Fibroblast of skin of scalp (primary cell): Measurements from ENCODE around the gene DNM1L.
"Not testable (repeated sequence)": the region's sequence is repeated elsewhere in the genome, so short reads cannot be mapped to it uniquely, and the experiment has no call there.

ENCODE experiments used
- DNase-seq: peaks from one replicate; pipeline ENCODE4 v3.0.0-alpha.2; 2013

The DNM1L gene

DNA sequence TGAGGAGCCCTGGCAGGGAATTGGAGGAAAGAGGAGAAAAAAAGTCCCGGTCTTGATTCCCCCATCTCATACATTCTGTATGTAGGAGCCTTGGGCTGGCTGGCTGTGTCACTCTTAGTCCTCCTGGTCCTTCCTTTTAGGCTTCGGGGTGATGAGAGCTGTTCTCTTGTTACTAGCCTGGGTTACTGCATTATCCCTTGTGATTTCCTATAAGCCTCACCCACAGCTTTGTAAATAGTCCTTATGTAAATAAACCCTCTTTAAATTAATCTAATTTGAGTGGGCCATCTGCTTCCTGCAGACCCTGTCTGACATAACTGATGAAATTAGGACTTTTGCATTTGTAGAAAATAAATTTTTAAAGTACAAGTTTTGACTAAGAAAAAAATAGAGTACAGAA, 19.2 kb downstream of the DNM1L start:
- DNase-seq, result no peak

GRCh38 chr12:32699437-32699836, 20.3 kb downstream of the DNM1L start:
- not testable (repeated sequence) for DNase-seq

DNA sequence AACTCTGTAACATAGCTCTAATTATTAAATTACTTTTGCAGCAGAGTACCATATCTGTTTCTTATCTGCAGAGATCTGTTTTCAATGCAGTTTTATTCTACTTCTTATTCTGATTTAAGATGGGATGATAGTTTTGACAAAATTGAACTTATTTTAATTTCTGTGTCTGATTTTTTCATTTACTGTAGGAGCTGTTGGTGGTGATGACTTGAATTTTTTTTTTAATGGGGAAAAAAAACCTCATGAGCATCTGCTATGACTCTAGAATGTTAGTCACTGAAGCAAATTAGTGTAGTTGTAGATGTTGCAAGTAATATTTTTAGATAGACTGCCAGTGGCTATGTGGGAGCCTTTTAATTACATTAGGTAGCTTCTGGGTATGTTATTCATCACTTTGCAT, 23.4 kb downstream of the DNM1L start:
- no peak for DNase-seq

DNA sequence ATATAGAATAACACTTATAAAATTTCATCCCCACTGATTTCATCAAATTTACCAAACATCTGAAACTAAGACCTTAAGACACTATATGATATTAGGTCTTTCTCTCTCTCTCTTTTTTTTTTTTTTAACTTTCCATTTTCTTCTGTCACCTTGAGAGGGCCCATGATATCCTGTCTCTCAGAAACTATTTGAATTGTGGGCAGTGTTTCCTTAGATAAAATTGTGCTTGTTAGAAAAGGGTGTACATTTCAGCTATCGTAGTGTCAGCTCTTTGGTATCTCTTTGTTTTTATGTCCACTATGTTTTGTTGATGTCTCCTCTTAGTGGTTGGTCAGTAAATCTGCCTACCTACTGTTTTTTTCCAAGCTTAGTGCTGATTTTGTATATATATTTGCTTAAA, 23.8 kb downstream of the DNM1L start:
- DNase-seq, result no peak

- no peak for DNase-seq
These were observed 26.7 kb downstream of the DNM1L start for GRCh38 chr12:32705783-32706182.

GRCh38 chr12:32706335-32707024, 27.4 kb downstream of the DNM1L start:
- DNase-seq, result no peak

- no peak for DNase-seq
These were observed 29.8 kb downstream of the DNM1L start for GRCh38 chr12:32708926-32709325.

GRCh38 chr12:32714772-32715171, 35.7 kb downstream of the DNM1L start:
- DNase-seq, result no peak

DNA sequence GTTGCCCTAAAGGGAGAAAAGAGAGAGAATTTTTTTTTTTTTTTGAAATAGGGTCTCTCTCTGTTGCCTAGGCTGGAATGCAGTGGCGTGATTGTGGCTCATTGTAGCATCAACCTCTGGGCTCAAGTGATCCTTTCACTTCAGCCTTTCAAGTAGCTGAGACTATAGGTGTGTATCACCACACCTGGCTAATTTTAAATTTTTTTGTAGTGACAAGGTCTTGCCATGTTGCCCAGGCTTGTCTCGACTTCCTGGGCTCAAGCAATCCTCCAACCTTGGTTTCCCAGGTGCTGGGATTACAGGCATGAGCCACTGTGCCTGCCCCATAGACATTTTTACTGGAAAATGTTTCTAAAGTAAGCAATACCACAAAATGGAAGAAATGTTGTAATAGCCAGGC, 39.8 kb downstream of the DNM1L start:
- DNase-seq, result no peak

- not testable (repeated sequence) for DNase-seq
These were observed 46.2 kb downstream of the DNM1L start for GRCh38 chr12:32725308-32725707.

DNA sequence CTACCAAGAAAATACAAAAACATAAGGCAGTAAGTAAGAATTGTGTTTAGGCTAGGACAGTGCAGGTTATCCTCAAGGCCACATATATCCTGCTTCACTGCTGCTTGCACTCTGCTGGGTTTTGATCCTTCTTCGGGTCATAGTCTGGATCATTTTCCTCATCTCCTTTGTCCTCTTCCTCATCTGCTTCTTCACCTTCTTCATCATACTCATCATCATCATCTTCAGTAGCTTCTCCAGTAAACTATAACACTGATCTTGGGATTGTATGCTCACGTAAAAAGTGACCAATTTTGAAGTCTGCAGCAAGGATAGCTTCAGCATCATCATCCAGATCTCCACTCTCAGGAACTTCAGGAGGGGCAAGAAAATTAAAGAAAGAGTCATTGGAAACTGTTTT, 47.2 kb downstream of the DNM1L start:
- no peak for DNase-seq

DNA sequence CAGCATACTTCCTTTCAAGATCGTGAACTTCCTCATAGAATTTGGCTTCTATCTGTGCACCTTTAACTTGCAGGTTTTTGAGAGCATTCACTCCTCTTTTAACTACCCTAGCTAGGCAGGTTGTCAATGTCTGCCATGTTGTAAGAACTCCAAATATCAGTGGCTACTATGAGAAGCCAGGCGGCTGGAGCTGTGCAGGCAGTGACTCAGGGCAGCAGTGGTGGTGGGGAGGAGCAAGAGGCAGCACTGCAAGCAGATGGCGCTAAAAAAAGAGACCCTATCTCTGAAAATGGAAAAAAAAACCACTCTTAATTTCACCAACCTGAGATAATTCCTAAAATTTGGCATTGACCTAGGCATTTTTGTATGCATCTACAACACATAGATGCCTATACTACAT, 48.1 kb downstream of the DNM1L start:
- no peak for DNase-seq

DNA sequence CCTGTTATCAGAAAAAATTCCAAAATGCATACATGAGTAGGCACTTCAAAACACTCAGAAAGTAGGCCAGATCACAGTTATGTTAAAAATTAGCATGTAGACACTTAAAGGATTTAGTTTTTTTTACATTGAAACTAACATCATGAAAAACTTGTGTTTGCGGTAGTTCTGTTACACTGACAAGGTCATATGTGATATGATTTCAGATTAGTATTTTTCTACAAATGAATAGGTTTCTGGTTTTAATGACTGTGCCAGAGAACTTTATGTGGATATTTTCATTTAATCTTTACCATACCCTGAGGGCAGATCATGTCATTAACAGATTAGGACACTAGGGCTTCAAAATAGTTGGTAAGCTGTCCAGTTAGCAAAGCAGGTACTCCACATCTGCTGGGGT, 55.9 kb downstream of the DNM1L start:
- DNase-seq, result no peak

- no peak for DNase-seq
These were observed 57.3 kb downstream of the DNM1L start for GRCh38 chr12:32736445-32736844.

DNA sequence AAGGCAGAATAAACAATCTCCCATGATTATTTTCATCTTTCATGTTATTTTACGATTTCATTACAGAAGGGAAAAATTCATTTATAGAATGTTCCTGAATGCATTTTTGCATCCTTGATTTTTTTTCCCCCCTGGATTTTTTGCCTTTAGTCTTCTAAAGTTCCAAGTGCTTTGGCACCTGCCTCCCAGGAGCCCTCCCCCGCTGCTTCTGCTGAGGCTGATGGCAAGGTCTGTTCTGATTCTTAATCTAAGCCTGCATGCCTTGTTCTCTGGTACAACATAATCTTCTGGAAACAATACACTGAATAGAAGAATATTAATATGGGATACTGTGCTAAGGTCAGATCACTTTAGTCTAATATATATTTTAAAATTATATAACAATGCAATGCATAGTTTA, 58.6 kb downstream of the DNM1L start:
- no peak for DNase-seq

DNA sequence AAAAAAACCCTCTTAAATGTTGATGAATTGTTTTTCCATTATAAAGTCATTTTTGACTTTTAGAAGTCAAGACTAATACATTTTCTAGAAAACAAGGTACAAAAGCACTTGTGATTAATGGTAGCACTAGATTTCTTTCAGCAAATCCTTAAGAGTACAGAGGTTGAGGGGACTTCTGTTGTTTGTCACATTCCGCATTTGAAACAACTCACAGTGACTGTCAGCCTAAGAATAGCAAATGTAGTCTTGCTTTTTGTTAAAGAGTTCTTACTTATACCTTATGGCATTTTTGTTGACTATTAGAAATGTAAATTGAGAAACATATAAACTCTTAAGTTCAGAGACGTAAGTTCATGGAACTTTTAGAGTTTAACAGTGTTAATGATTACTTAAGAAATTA, 60.2 kb downstream of the DNM1L start:
- no peak for DNase-seq

- DNase-seq, result no peak
These were observed 63.0 kb downstream of the DNM1L start for GRCh38 chr12:32742133-32742532.

- no peak for DNase-seq
These were observed 64.2 kb downstream of the DNM1L start for GRCh38 chr12:32743264-32743663.

DNA sequence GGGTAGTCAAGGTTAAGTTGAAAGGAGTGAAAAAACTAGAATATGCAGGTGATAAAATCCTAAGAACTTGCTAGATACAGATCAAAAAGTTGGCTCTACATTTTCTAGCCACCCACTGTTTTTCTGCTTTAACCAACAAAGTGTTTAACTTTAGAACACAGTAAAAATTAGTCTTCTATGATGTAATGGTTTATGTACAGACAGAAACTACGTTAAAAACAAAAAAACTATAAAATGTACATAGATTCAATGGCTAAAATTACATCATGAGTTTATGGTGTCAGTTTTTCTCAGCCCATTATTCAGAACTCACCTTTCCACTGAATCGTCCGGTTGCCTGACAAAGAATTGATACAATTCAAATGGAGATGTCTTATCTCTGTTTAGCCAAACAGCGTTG, 74.5 kb downstream of the DNM1L start:
- no peak for DNase-seq

DNA sequence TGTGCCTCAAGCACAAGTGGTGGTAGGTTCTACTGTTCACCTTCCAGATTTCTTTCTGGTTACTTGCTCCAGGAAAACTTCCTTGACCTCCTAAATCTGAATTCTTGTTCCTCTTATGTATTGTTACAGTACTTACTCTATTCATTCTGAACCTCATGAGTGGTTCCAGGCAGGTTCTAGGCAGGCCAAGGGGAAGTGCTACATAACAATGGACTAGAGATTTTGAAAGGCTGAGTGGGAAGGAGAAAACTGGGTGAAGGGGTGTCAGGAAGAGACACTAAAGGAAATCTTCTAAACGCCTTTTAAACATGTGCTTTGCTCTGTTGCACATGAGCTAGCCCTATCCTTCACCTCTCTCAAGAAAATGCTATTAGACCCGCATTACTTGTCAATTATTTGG, 75.0 kb downstream of the DNM1L start:
- DNase-seq, result no peak

DNA sequence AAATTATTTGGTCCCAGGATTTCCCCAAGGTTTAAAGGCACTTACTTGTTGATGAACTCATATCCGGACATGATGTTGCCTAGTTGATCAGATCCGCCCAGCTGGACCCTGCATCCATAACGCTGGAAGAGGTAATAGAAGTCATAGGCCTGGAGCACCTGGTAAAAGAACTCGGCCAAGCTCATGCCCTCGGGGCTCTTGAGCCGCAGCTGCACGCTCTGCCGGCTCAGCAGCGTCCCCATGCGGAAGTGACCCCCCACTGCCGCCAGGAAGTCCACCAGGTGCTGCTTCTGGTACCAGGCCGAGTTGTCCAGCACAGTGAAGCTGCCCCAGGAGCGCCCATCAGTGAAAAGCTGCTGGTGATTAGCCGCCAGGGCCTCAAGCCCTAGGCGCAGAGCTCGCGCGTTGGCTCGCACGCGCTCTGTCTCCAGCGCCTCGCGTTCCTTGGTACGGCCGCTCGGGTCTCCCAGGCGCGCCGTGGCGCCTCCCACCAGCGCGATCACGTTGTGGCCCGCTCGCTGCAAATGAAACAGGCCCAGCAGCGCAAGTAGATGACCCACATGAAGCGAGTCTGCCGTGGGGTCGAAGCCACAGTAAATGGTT, 76.1 kb downstream of the DNM1L start:
- peak; percentile 74 for DNase-seq

DNA sequence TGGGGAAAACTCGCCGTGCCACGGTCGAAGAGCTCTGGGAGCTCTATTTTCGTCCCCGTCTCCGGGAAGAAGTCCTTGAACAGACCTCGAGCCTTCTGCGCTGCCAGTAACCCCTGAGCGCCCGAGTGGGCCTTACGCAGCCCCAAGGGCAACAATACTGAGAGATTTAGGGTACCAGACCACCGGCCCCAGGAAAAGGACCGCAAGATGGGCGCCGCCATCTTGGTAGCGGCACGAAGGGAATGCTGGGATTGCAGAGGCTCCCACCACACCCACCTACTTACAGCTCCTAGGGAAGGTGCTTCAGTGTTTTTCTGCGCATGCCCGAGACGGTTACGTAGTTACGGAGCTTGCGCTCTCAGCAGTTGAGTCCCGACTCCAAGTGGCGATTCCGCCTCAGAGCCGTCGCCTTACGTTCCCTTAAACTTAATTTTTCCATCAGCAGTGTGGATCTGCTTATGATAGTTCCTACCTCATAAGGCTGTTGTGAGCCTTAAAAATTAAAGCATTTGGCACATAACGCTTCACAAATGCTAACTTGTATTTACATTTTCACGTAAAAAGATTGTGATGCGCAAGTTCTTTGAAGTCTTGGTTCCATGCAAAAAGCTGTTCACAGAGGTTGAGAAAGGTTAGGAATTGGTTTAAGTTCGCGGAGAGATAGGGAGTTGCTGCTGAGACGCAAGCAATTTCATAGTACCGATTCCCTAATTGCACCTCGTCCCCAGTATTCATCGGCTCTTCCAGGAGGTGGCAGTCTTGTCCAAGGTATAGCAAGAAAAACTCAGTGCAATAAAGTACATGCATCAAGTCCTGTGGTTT, 76.8 kb downstream of the DNM1L start, which contains the start of gene YARS2:
Gene YARS2, minus strand, starts transcription at position 244 of the 822 bp plus-strand sequence. Its CDS starts 23 bp downstream, at position 221.
- peak; percentile 99 for DNase-seq

DNA sequence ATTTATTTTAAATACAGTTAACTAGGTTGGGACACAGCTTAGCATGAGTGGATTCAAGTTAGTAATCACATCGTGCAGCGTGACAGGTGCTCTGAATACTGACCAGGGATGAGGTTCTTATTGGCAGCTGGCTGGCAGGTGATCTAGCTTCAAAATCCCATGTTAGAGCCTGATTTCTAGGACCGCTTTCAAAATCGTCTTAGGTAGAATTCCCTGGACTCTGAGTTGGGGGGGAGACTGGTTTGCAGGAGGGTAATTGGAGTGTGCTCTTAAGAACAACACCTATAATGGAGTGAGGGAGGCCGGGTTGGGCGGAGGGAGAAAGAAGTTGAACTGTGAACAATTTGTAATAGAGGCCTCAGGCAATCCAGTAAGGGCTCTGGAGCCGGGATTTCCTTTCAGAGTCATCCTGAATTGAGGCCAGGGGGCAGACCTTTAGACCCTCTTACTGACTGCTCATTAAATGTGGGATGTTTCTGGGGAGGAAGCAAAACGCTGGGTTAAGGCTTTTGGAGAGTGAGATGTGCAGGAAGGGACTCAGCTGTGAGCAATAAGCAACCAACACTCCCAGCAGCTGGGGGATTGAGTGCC, 77.5 kb downstream of the DNM1L start:
- DNase-seq, result peak; percentile 3
